H1 (cell line): ENCODE measurements around the gene PRKRIP1. TPM values are rescaled to one million over a fixed set of nuclear protein-coding genes. Genes with fewer than 3 reads are reported as not detected.

Source experiments
- CTCF ChIA-PET: fragments of 300-600 bp; sonication (Branson Sonifier 250); formaldehyde crosslinking; loops from one replicate; lab custom pipeline; 2021; ENCODE audit not compliant: partially characterized antibody; lab: Charles Lee
- POLR2A ChIA-PET: fragments of 300-600 bp; sonication (Branson Sonifier 250); formaldehyde crosslinking; loops from one replicate; lab custom pipeline; 2021; ENCODE audit warnings: inconsistent platforms; ENCODE audit not compliant: partially characterized antibody; lab: Charles Lee
- DNase-seq, 2 experiments: peaks; one replicate each; pipeline versions ENCODE4 v3.0.0 to v3.0.0-alpha.2; 2010 to 2022; ENCODE audit warnings: low spot score in 2 of 2, low read depth in 1 of 2, mixed read lengths in 1 of 2
- FAIRE-seq: peaks from 2 replicates; lab custom pipeline; 2011; peaks lifted over from hg19 to GRCh38; lab: Jason Lieb, UNC
- H2AFZ ChIP-seq: 2 replicates; pipeline ENCODE4 v1.8.1; 2012; ENCODE audit warnings: low read length, inconsistent platforms
- H2AK5ac ChIP-seq: 2 replicates; pipeline ENCODE4 v1.6.1; 2013; ENCODE audit warnings: low read depth, low read length
- H2BK120ac ChIP-seq: replicated peaks from 2 replicates; pipeline ENCODE3; 2013; ENCODE audit warnings: low read depth, low read length, inconsistent platforms
- H2BK12ac ChIP-seq: 2 replicates; pipeline ENCODE4 v1.6.1; 2013; ENCODE audit warnings: low read depth, low read length
- H2BK15ac ChIP-seq: 2 replicates; pipeline ENCODE4 v1.6.1; 2013; ENCODE audit warnings: low read length
- H2BK20ac ChIP-seq: 2 replicates; pipeline ENCODE4 v1.6.1; 2013; ENCODE audit warnings: low read length
- H2BK5ac ChIP-seq: 2 replicates; pipeline ENCODE4 v1.6.1; 2013; ENCODE audit warnings: low read depth, low read length
- H3K14ac ChIP-seq: 2 replicates; pipeline ENCODE4 v1.6.1; 2013; ENCODE audit warnings: inconsistent platforms; ENCODE audit not compliant: insufficient read length
- H3K18ac ChIP-seq: 2 replicates; pipeline ENCODE4 v1.6.1; 2013; ENCODE audit warnings: low read length; ENCODE audit errors: extremely low read depth
- H3K23ac ChIP-seq: 2 replicates; pipeline ENCODE4 v1.6.1; 2013; ENCODE audit warnings: inconsistent platforms; ENCODE audit not compliant: insufficient read length
- H3K23me2 ChIP-seq: 2 replicates; pipeline ENCODE4 v1.6.1; 2013; ENCODE audit warnings: low read depth, low read length
- H3K27ac ChIP-seq: 2 replicates; pipeline ENCODE4 v1.6.1; 2011; ENCODE audit warnings: low read depth, low read length, inconsistent platforms
- H3K27me3 ChIP-seq, 4 experiments: replicated peaks in 1 of 4; 1 replicate in 1 of 4; 2 replicates in 3 of 4; pipeline versions ENCODE4 v1.6.1 to v1.8.1; 2011 to 2013; ENCODE audit warnings: low read length in 3 of 4, mild to moderate bottlenecking in 3 of 4, inconsistent platforms in 2 of 4, mixed read lengths in 2 of 4, moderate library complexity in 1 of 4; ENCODE audit not compliant: control insufficient read depth in 3 of 4, insufficient read depth in 3 of 4; ENCODE audit errors: extremely low read depth in 1 of 4
- H3K36me3 ChIP-seq, 4 experiments: 2 replicates each; pipeline versions ENCODE4 v1.6.1 to v1.8.1; 2011 to 2013; ENCODE audit warnings: mild to moderate bottlenecking in 4 of 4, low read length in 3 of 4, moderate library complexity in 2 of 4, control low read depth in 1 of 4, inconsistent platforms in 1 of 4; ENCODE audit not compliant: insufficient read depth in 4 of 4, control insufficient read depth in 2 of 4
- H3K4ac ChIP-seq: replicated peaks from 2 replicates; pipeline ENCODE3; 2013; ENCODE audit warnings: low read length, low read depth, mixed read lengths, inconsistent platforms; ENCODE audit not compliant: insufficient read length
- H3K4me1 ChIP-seq, 4 experiments: replicated peaks in 1 of 4; 1 replicate in 1 of 4; 2 replicates in 3 of 4; pipeline versions ENCODE4 v1.6.1 to v1.8.1; 2011 to 2013; ENCODE audit warnings: low read length in 3 of 4, inconsistent platforms in 2 of 4, mixed read lengths in 1 of 4; ENCODE audit not compliant: insufficient read depth in 4 of 4, control insufficient read depth in 3 of 4
- H3K4me2 ChIP-seq, 2 experiments: 2 replicates each; pipeline versions ENCODE4 v1.6.1 to v1.8.1; 2011 to 2013; ENCODE audit warnings: low read depth in 2 of 2, low read length in 2 of 2, control low read depth in 1 of 2, inconsistent platforms in 1 of 2, mild to moderate bottlenecking in 1 of 2; ENCODE audit not compliant: insufficient read depth in 1 of 2
- H3K4me3 ChIP-seq, 4 experiments: fragments of 200-600, 300-600 bp in 1 of 4; sonication (generic), shearing (Covaris generic), sonication (Bioruptor Twin) in 1 of 4; 2 replicates each; pipeline versions ENCODE4 v1.5.1 to v1.8.1; 2011 to 2016; ENCODE audit warnings: low read length in 4 of 4, low read depth in 3 of 4, control low read depth in 2 of 4, inconsistent platforms in 2 of 4, mild to moderate bottlenecking in 2 of 4, mixed read lengths in 1 of 4, moderate library complexity in 1 of 4; ENCODE audit not compliant: insufficient read depth in 2 of 4; ENCODE audit errors: extremely low read depth in 1 of 4
- H3K56ac ChIP-seq: replicated peaks from 2 replicates; pipeline ENCODE3; 2013; ENCODE audit warnings: low read depth, mild to moderate bottlenecking, mixed read lengths, low read length, inconsistent platforms; ENCODE audit not compliant: insufficient read length
- H3K79me1 ChIP-seq: 2 replicates; pipeline ENCODE4 v1.6.1; 2013; ENCODE audit warnings: low read depth, low read length, control low read depth
- H3K79me2 ChIP-seq, 2 experiments: 2 replicates each; pipeline versions ENCODE4 v1.6.1 to v1.8.1; 2012 to 2013; ENCODE audit warnings: low read length in 2 of 2, mild to moderate bottlenecking in 2 of 2, inconsistent platforms in 1 of 2; ENCODE audit not compliant: insufficient read depth in 2 of 2, control insufficient read depth in 1 of 2
- H3K9ac ChIP-seq, 4 experiments: replicated peaks in 1 of 4; 1 replicate in 1 of 4; 2 replicates in 3 of 4; pipeline versions ENCODE4 v1.6.1 to v1.8.1; 2011 to 2013; ENCODE audit warnings: low read depth in 3 of 4, low read length in 3 of 4, control low read depth in 2 of 4, mild to moderate bottlenecking in 2 of 4, moderate library complexity in 2 of 4, inconsistent platforms in 1 of 4; ENCODE audit errors: extremely low read depth in 1 of 4
- H3K9me3 ChIP-seq, 2 experiments: 2 replicates each; pipeline versions ENCODE4 v1.6.1 to v1.8.1; 2012 to 2013; ENCODE audit warnings: mild to moderate bottlenecking in 2 of 2, moderate library complexity in 2 of 2, control low read depth in 1 of 2, inconsistent platforms in 1 of 2, low read depth in 1 of 2, low read length in 1 of 2, mixed read lengths in 1 of 2; ENCODE audit not compliant: insufficient read depth in 2 of 2
- H4K20me1 ChIP-seq, 2 experiments: replicated peaks in 1 of 2; 2 replicates each; pipeline versions ENCODE3 to v1.8.1; 2011 to 2013; ENCODE audit warnings: inconsistent platforms in 2 of 2, low read length in 2 of 2, mild to moderate bottlenecking in 1 of 2; ENCODE audit not compliant: insufficient read depth in 2 of 2, control insufficient read depth in 1 of 2
- H4K5ac ChIP-seq: 2 replicates; pipeline ENCODE4 v1.6.1; 2013; ENCODE audit warnings: low read length, low read depth, mixed read lengths, inconsistent platforms; ENCODE audit not compliant: insufficient read length
- H4K8ac ChIP-seq: 2 replicates; pipeline ENCODE4 v1.8.0; 2013; ENCODE audit warnings: mild to moderate bottlenecking, moderate library complexity, low read length, inconsistent platforms; ENCODE audit not compliant: insufficient read depth; ENCODE audit errors: extremely low read depth
- H4K91ac ChIP-seq: replicated peaks from 2 replicates; pipeline ENCODE3; 2013; ENCODE audit warnings: low read length, mixed read lengths, inconsistent platforms; ENCODE audit not compliant: insufficient read length
- EP300 ChIP-seq, 2 experiments: IDR thresholded peaks; 1 replicate in 1 of 2; 2 replicates in 1 of 2; pipeline ENCODE4 v1.6.1; 2011 to 2012; ENCODE audit warnings: low read depth in 2 of 2, low read length in 2 of 2, mild to moderate bottlenecking in 2 of 2, borderline replicate concordance in 1 of 2, inconsistent platforms in 1 of 2, moderate library complexity in 1 of 2
- KDM4A ChIP-seq: IDR thresholded peaks from one replicate; pipeline ENCODE4 v1.7.1; 2012; ENCODE audit warnings: low read depth, mild to moderate bottlenecking, moderate library complexity, low read length, inconsistent platforms; ENCODE audit not compliant: severe bottlenecking
- MAFK ChIP-seq: IDR thresholded peaks from 2 replicates; pipeline ENCODE4 v1.6.1; 2012; ENCODE audit warnings: low read depth, mild to moderate bottlenecking, improper control_type of control experiment, low read length
- NRF1 ChIP-seq: IDR thresholded peaks from 2 replicates; pipeline ENCODE4 v1.6.1; 2011; ENCODE audit warnings: mild to moderate bottlenecking, low read depth, low read length, improper control_type of control experiment
- PHF8 ChIP-seq: fragments of 200-600 bp; sonication (generic); conservative IDR thresholded peaks from 2 replicates; pipeline ENCODE4 v1.7.1; 2012; ENCODE audit warnings: low read depth, mild to moderate bottlenecking, inconsistent platforms, low read length, moderate library complexity
- SRF ChIP-seq: IDR thresholded peaks from 2 replicates; pipeline ENCODE4 v1.6.1; 2011; ENCODE audit warnings: mild to moderate bottlenecking, low read depth, low read length, moderate library complexity
- TCF12 ChIP-seq: IDR thresholded peaks from 2 replicates; pipeline ENCODE4 v1.6.1; 2011; ENCODE audit warnings: low read depth, mild to moderate bottlenecking, low read length
- TEAD4 ChIP-seq: IDR thresholded peaks from 2 replicates; pipeline ENCODE4 v1.6.1; 2012; ENCODE audit warnings: low read depth, low read length, inconsistent platforms, mixed read lengths
- YY1 ChIP-seq: IDR thresholded peaks from 2 replicates; pipeline ENCODE4 v1.6.1; 2011; ENCODE audit warnings: low read depth, mild to moderate bottlenecking, low read length
- WGBS, 2 experiments: shearing (Covaris generic) in 1 of 2; methylation state at CpG; one replicate each; pipeline versions ENCODE4 v1.1.6 to v1.1.7; 2013 to 2015; ENCODE audit warnings: low lambda C conversion rate in 2 of 2, mixed read lengths in 2 of 2, inconsistent platforms in 1 of 2, low coverage in 1 of 2, missing lambda C conversion rate in 1 of 2; ENCODE audit not compliant: insufficient replicate concordance in 2 of 2, insufficient coverage in 1 of 2, insufficient read length in 1 of 2; ENCODE audit errors: extremely low coverage in 1 of 2, missing lambda C conversion rate in 1 of 2; 5-methylcytosine and 5-hydroxymethylcytosine counted together
- polyA plus RNA-seq, 7 experiments: library from polyadenylated mRNA; depleted of rRNA in 3 of 7; stranded (reverse) in 5 of 7; unstranded in 2 of 7; fragments of >200 nt in 5 of 7; fragments of 200-250 nt in 2 of 7; gene quantifications; 1 replicate in 5 of 7; 2 replicates in 1 of 7; 4 replicates in 1 of 7; pipeline versions ENCODE4 v1.2.1 to v1.2.3, GENCODE V29; 2011 to 2013; ENCODE audit warnings: missing spikeins in 2 of 7, mixed read lengths in 2 of 7
- total RNA-seq: library from RNA; stranded (reverse); fragmentation: NEBNext Ultra II Directional; extraction: Animal tissue kit (Norgen Biotek cat#: 25700); gene quantifications from 2 replicates; pipeline ENCODE4 v1.2.1, GENCODE V29; 2021
- TF ChIP-seq, protein P1 (sequence below): IDR thresholded peaks from 2 replicates; pipeline ENCODE4 v1.6.1; 2011; ENCODE audit warnings: low read length, improper control_type of control experiment
- TF ChIP-seq, protein P2 (sequence below): IDR thresholded peaks from 2 replicates; pipeline ENCODE4 v1.6.1; 2012; ENCODE audit warnings: inconsistent platforms

PRKRIP1 gene
- total and polyA plus RNA-seq, 2 of the 8 experiments (the other 6 are each of a cell fraction or from before 2014, with no cell fraction given), result 11.1 to 22.0 TPM

DNA sequence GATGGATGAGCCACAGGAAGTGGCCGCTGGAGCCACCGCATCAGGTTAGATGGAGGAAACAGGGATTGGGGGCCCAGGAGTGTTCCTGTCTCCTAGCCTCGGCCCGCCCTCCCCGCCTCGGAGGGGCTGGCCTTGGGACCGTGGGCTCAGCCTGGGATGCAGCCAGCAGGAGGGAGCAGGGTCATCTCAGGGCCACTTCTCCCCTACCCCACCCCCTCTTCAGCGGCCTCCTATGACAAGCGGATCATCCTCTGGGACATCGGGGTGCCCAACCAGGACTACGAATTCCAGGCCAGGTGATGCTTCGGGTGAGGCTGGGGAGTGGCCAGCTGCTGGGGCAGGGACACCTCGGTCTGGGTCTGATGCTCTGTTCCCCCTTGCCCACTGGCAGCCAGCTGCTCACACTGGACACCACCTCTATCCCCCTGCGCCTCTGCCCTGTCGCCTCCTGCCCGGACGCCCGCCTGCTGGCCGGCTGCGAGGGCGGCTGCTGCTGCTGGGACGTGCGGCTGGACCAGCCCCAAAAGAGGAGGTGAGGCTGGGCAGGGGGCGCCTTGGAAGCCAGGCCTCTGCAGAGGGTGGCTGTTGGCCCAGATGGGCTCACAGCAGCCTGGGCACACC is 73.3 kb downstream of the PRKRIP1 start:
- H3K18ac ChIP-seq, result no peak overlapping the region
- H3K14ac ChIP-seq, result no peak overlapping the region
- no peak overlapping the region for H3K23ac ChIP-seq
- peaks cover 0 to 3% (median 0%) of the 10 kb centered on the region in 4 experiments; a peak in 2 of 7 replicates for H3K4me1 ChIP-seq
- H2AK5ac ChIP-seq, result no peak overlapping the region
- no peaks in the 10 kb centered on the region for H3K79me1 ChIP-seq
- H4K8ac ChIP-seq, result no peak overlapping the region
- WGBS, 2 experiments, result 91% methylated on average over 24 of the region's 24 CpGs; no CpG with 5 or more reads in 1 of the 2 experiments
- H4K91ac ChIP-seq, result no peak overlapping the region
- no peak overlapping the region for H3K4ac ChIP-seq
- H4K5ac ChIP-seq, result no peak overlapping the region
- DNase-seq, result no peak
- peaks cover 0 to 12% of the 10 kb centered on the region in 2 experiments for H4K20me1 ChIP-seq
- H2BK5ac ChIP-seq, result no peak overlapping the region
- no peak overlapping the region for H2BK120ac ChIP-seq
- H3K27me3 ChIP-seq, result no peaks in the 10 kb centered on the region; a peak in 1 of 7 replicates
- no peaks in the 10 kb centered on the region for H3K9me3 ChIP-seq
- no peak overlapping the region for H3K27ac ChIP-seq
- H3K36me3 ChIP-seq, result peaks cover 2 to 14% (median 8%) of the 10 kb centered on the region in 4 experiments; a peak in 6 of 8 replicates
- no peak overlapping the region for H2AFZ ChIP-seq
- CTCF ChIA-PET, result interaction anchor here (0.6 to 1.5 kb wide), 2 partner anchors 57 to 857 kb away, joined by 3 read pairs; no protein-coding TSS in a partner anchor
- POLR2A ChIA-PET, result interaction anchor here (0.5 to 1.0 kb wide), 3 partner anchors 11 to 357 kb away, joined by 3 to 4 read pairs (median 3); no protein-coding TSS in a partner anchor
- TF ChIP-seq MAFK, result no peak
- TF ChIP-seq, protein P1, sequence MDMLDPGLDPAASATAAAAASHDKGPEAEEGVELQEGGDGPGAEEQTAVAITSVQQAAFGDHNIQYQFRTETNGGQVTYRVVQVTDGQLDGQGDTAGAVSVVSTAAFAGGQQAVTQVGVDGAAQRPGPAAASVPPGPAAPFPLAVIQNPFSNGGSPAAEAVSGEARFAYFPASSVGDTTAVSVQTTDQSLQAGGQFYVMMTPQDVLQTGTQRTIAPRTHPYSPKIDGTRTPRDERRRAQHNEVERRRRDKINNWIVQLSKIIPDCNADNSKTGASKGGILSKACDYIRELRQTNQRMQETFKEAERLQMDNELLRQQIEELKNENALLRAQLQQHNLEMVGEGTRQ, result no peak
- no peak for TF ChIP-seq YY1
- no peak for TF ChIP-seq EP300 (IDR thresholded peaks at IDR 0.05; ENCODE audit: borderline replicate concordance in 1 of 2, low read depth in 2 of 2, low read length in 2 of 2)
- TF ChIP-seq PHF8, result no peak
- no peak for TF ChIP-seq TCF12
- TF ChIP-seq SRF, result no peak
- TF ChIP-seq TEAD4, result no peak
- TF ChIP-seq KDM4A, result no peak
- TF ChIP-seq NRF1, result no peak
- TF ChIP-seq, protein P2, sequence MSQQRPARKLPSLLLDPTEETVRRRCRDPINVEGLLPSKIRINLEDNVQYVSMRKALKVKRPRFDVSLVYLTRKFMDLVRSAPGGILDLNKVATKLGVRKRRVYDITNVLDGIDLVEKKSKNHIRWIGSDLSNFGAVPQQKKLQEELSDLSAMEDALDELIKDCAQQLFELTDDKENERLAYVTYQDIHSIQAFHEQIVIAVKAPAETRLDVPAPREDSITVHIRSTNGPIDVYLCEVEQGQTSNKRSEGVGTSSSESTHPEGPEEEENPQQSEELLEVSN, result no peak
- H3K4me3 ChIP-seq, result no peak overlapping the region
- no peak overlapping the region for H2BK20ac ChIP-seq
- no peaks in the 10 kb centered on the region; the same call in 1 of the 2 replicates for H3K23me2 ChIP-seq
- no peak overlapping the region for H3K56ac ChIP-seq
- H3K4me2 ChIP-seq, result no peak overlapping the region
- no peak overlapping the region for H2BK15ac ChIP-seq
- H3K9ac ChIP-seq, result no peak overlapping the region
- no peak overlapping the region for H2BK12ac ChIP-seq
- FAIRE-seq, result no peak
- H3K79me2 ChIP-seq, result no peaks in the 10 kb centered on the region; a peak in 1 of 4 replicates
